ENCODE data around the gene LEPROT.
"Not testable (repeated sequence)": the region's sequence is repeated elsewhere in the genome, so short reads cannot be mapped to it uniquely, and the experiment has no call there.

LEPROT gene

GRCh38 chr1:65420590-65421350, at the start of gene LEPROT, which contains the start of gene LEPR:
LEPROT (plus strand) TSS chr1:65420668; CDS start chr1:65420725, 57 bp downstream.
LEPR (plus strand) TSS chr1:65420668; CDS start chr1:65565566, 144,898 bp downstream.
- no peak for DNase-seq (ENCODE audit: low spot score)

- no peak for DNase-seq (ENCODE audit: low spot score)
Measured at GRCh38 chr1:65371544-65371943, 48.9 kb upstream of the LEPROT start.

- DNase-seq (ENCODE audit: low spot score): no peak
Measured at GRCh38 chr1:65372557-65372956, 47.9 kb upstream of the LEPROT start.

- no peak for DNase-seq (ENCODE audit: low spot score)
Measured at GRCh38 chr1:65377496-65378246, 42.8 kb upstream of the LEPROT start.

GRCh38 chr1:65378247-65378946, 42.1 kb upstream of the LEPROT start:
- no peak for DNase-seq (ENCODE audit: low spot score)

GRCh38 chr1:65384426-65384825, 36.0 kb upstream of the LEPROT start:
- DNase-seq (ENCODE audit: low spot score): not testable (repeated sequence)

GRCh38 chr1:65386439-65386838, 34.0 kb upstream of the LEPROT start:
- no peak for DNase-seq (ENCODE audit: low spot score)

- no peak for DNase-seq (ENCODE audit: low spot score)
Measured at GRCh38 chr1:65387821-65388220, 32.6 kb upstream of the LEPROT start.

GRCh38 chr1:65388908-65389695, 31.4 kb upstream of the LEPROT start:
- no peak for DNase-seq (ENCODE audit: low spot score)

GRCh38 chr1:65392497-65392896, 28.0 kb upstream of the LEPROT start:
- no peak for DNase-seq (ENCODE audit: low spot score)

- DNase-seq (ENCODE audit: low spot score): no peak
Measured at GRCh38 chr1:65393347-65393746, 27.1 kb upstream of the LEPROT start.

- no peak for DNase-seq (ENCODE audit: low spot score)
Measured at GRCh38 chr1:65393928-65394327, 26.5 kb upstream of the LEPROT start.

- no peak for DNase-seq (ENCODE audit: low spot score)
Measured at GRCh38 chr1:65395887-65396612, 24.4 kb upstream of the LEPROT start.

- no peak for DNase-seq (ENCODE audit: low spot score)
Measured at GRCh38 chr1:65398083-65398482, 22.4 kb upstream of the LEPROT start.

GRCh38 chr1:65399003-65399402, 21.5 kb upstream of the LEPROT start:
- no peak for DNase-seq (ENCODE audit: low spot score)

- DNase-seq (ENCODE audit: low spot score): no peak
Measured at GRCh38 chr1:65401612-65402011, 18.9 kb upstream of the LEPROT start.

GRCh38 chr1:65404941-65405340, 15.5 kb upstream of the LEPROT start:
- no peak for DNase-seq (ENCODE audit: low spot score)

GRCh38 chr1:65407877-65408276, 12.6 kb upstream of the LEPROT start:
- no peak for DNase-seq (ENCODE audit: low spot score)

GRCh38 chr1:65409314-65409713, 11.2 kb upstream of the LEPROT start:
- no peak for DNase-seq (ENCODE audit: low spot score)

- DNase-seq (ENCODE audit: low spot score): no peak
Measured at GRCh38 chr1:65409816-65410326, 10.6 kb upstream of the LEPROT start.

Data from ecto neural progenitor cell (in vitro differentiated cells).